ENCODE data around the gene HLX. TPM values are rescaled to one million over a fixed set of nuclear protein-coding genes. Genes with fewer than 3 reads are reported as not detected.

HLX gene
- polyA plus RNA-seq, 1 donor from 2014 or later: not detected

GRCh38 chr1:220893701-220894024 lies 14.4 kb downstream of the HLX start:
- H3K9ac ChIP-seq (ENCODE audit: low read length): no peak overlapping the region
- H3K9me2 ChIP-seq (ENCODE audit: insufficient read depth, low read length): no peaks in the 10 kb centered on the region
- H3K4me2 ChIP-seq (ENCODE audit: low read length): no peak overlapping the region
- peaks cover 87% of the 10 kb centered on the region for H3K27me3 ChIP-seq (ENCODE audit: insufficient read depth, low read depth, low read length)
- no peaks in the 10 kb centered on the region for H3F3A ChIP-seq (ENCODE audit: insufficient read depth, low read length, poor library complexity, severe bottlenecking)
- H4K20me1 ChIP-seq (ENCODE audit: insufficient read depth): no peaks in the 10 kb centered on the region
- no peaks in the 10 kb centered on the region for H3K36me3 ChIP-seq (ENCODE audit: insufficient read depth, low read length)
- no peak for TF ChIP-seq REST (IDR thresholded peaks at IDR 0.05; ENCODE audit: borderline replicate concordance)
- TF ChIP-seq CTCF (IDR thresholded peaks at IDR 0.05; ENCODE audit: poor library complexity, severe bottlenecking): no peak
- no peak for TF ChIP-seq TAF1 (IDR thresholded peaks at IDR 0.05; ENCODE audit: low read depth)
- TF ChIP-seq EP300 (conservative IDR thresholded peaks at IDR 0.05; ENCODE audit: poor library complexity, severe bottlenecking): no peak
- no peak for TF ChIP-seq MXI1 (conservative IDR thresholded peaks at IDR 0.05; ENCODE audit: poor library complexity, severe bottlenecking)
- TF ChIP-seq SMC3 (conservative IDR thresholded peaks at IDR 0.05; ENCODE audit: poor library complexity): no peak
- TF ChIP-seq EZH2 (IDR thresholded peaks at IDR 0.05; ENCODE audit: borderline replicate concordance, insufficient read depth, low read length, poor library complexity, severe bottlenecking): no peak
- TF ChIP-seq RAD21 (conservative IDR thresholded peaks at IDR 0.05): no peak
- TF ChIP-seq POLR2AphosphoS5 (IDR thresholded peaks at IDR 0.05): no peak
- no peaks in the 10 kb centered on the region for H3K9me3 ChIP-seq (ENCODE audit: low read length)
- no peaks in the 10 kb centered on the region for H3K79me2 ChIP-seq (replicated peaks; ENCODE audit: insufficient read depth, low read length)
- peak overlapping the region; percentile 49 for H3K4me3 ChIP-seq (ENCODE audit: low read length)
- no peak overlapping the region for H2AFZ ChIP-seq (ENCODE audit: low read depth, low read length)
- H3K27ac ChIP-seq (ENCODE audit: low read length): no peak overlapping the region

GRCh38 chr1:220894025-220894923 lies 15.0 kb downstream of the HLX start:
- H3K9me3 ChIP-seq (ENCODE audit: low read length): no peaks in the 10 kb centered on the region
- H3F3A ChIP-seq (ENCODE audit: insufficient read depth, low read length, poor library complexity, severe bottlenecking): no peaks in the 10 kb centered on the region
- H3K4me3 ChIP-seq (ENCODE audit: low read length): peak overlapping the region; percentile 49
- no peak overlapping the region for H2AFZ ChIP-seq (ENCODE audit: low read depth, low read length)
- H3K36me3 ChIP-seq (ENCODE audit: insufficient read depth, low read length): no peaks in the 10 kb centered on the region
- H3K27ac ChIP-seq (ENCODE audit: low read length): no peak overlapping the region
- peaks cover 81% of the 10 kb centered on the region for H3K27me3 ChIP-seq (ENCODE audit: insufficient read depth, low read depth, low read length)
- no peak for TF ChIP-seq REST (IDR thresholded peaks at IDR 0.05; ENCODE audit: borderline replicate concordance)
- TF ChIP-seq SMC3 (conservative IDR thresholded peaks at IDR 0.05; ENCODE audit: poor library complexity): no peak
- peak; percentile 41 for TF ChIP-seq POLR2AphosphoS5 (IDR thresholded peaks at IDR 0.05)
- no peaks in the 10 kb centered on the region for H4K20me1 ChIP-seq (ENCODE audit: insufficient read depth)
- H3K9me2 ChIP-seq (ENCODE audit: insufficient read depth, low read length): no peaks in the 10 kb centered on the region
- no peak overlapping the region for H3K9ac ChIP-seq (ENCODE audit: low read length)
- H3K79me2 ChIP-seq (replicated peaks; ENCODE audit: insufficient read depth, low read length): no peaks in the 10 kb centered on the region
- H3K4me2 ChIP-seq (ENCODE audit: low read length): no peak overlapping the region

Measured in neural cell (in vitro differentiated cells).